ENCODE data around the gene AZIN2. TPM values are rescaled to one million over a fixed set of nuclear protein-coding genes. Genes with fewer than 3 reads are reported as not detected.
"Not testable (repeated sequence)": the region's sequence is repeated elsewhere in the genome, so short reads cannot be mapped to it uniquely, and the experiment has no call there.

The AZIN2 gene
- polyA plus RNA-seq, 6 donors from 2014 or later, result 0.05 to 1.9 (median 0.33) TPM; not detected in 1

GRCh38 chr1:33088119-33088906 lies 7.4 kb downstream of the AZIN2 start:
- Mint-ChIP-seq H3K27me3 (peaks cover 0 to 20% (median under 1%) of the 10 kb centered on the region in 3 donors), H3K4me3 (no peak overlapping the region), H3K9me3 (no peaks in the 10 kb centered on the region), H3K27ac (peak overlapping the region in 2 of 6 donors; percentile 19 to 57), H3K36me3 (no peaks in the 10 kb centered on the region), H3K4me1 (peaks cover 9 to 18% (median 14%) of the 10 kb centered on the region in 3 donors)
- peak; percentile 51 to 63 for ATAC-seq (ENCODE audit: low read depth in 2 of 2)
- no peak for DNase-seq

GRCh38 chr1:33089457-33089856 lies 8.5 kb downstream of the AZIN2 start:
- no peak overlapping the region for H3K4me3 Mint-ChIP-seq
- peaks cover 9 to 18% (median 14%) of the 10 kb centered on the region in 3 donors for H3K4me1 Mint-ChIP-seq
- no peak overlapping the region for H3K27ac Mint-ChIP-seq
- peaks cover 0 to 19% (median 0%) of the 10 kb centered on the region in 3 donors for H3K27me3 Mint-ChIP-seq
- no peak for ATAC-seq (ENCODE audit: low read depth in 2 of 2)
- H3K9me3 Mint-ChIP-seq, result no peaks in the 10 kb centered on the region
- no peak for DNase-seq
- no peaks in the 10 kb centered on the region for H3K36me3 Mint-ChIP-seq

GRCh38 chr1:33092438-33092837 lies 11.5 kb downstream of the AZIN2 start:
- H3K36me3 Mint-ChIP-seq, result no peaks in the 10 kb centered on the region
- ATAC-seq (ENCODE audit: low read depth in 2 of 2), result no peak
- H3K27me3 Mint-ChIP-seq, result peaks cover 0 to 5% (median 0%) of the 10 kb centered on the region in 3 donors
- no peak overlapping the region for H3K27ac Mint-ChIP-seq
- no peak overlapping the region for H3K4me3 Mint-ChIP-seq
- H3K4me1 Mint-ChIP-seq, result peaks cover 9 to 15% (median 11%) of the 10 kb centered on the region in 3 donors
- H3K9me3 Mint-ChIP-seq, result no peaks in the 10 kb centered on the region
- DNase-seq, result no peak

GRCh38 chr1:33093004-33093403 lies 12.1 kb downstream of the AZIN2 start:
- ATAC-seq (ENCODE audit: low read depth in 2 of 2), result no peak
- Mint-ChIP-seq H3K36me3 (no peaks in the 10 kb centered on the region), H3K27me3 (peaks cover 0 to 5% (median 0%) of the 10 kb centered on the region in 3 donors), H3K27ac (no peak overlapping the region), H3K4me3 (no peak overlapping the region), H3K9me3 (no peaks in the 10 kb centered on the region), H3K4me1 (peaks cover 9 to 11% (median 9%) of the 10 kb centered on the region in 3 donors)
- no peak for DNase-seq

GRCh38 chr1:33094486-33094885 lies 13.5 kb downstream of the AZIN2 start:
- Mint-ChIP-seq H3K27me3 (peaks cover 0 to 5% (median 0%) of the 10 kb centered on the region in 3 donors), H3K4me3 (no peak overlapping the region), H3K27ac (no peak overlapping the region), H3K9me3 (no peaks in the 10 kb centered on the region), H3K4me1 (peaks cover 3 to 7% (median 4%) of the 10 kb centered on the region in 3 donors), H3K36me3 (no peaks in the 10 kb centered on the region)
- DNase-seq, result no peak
- ATAC-seq (ENCODE audit: low read depth in 2 of 2), result no peak

GRCh38 chr1:33094971-33095604 lies 14.1 kb downstream of the AZIN2 start:
- peaks cover 0 to 5% (median 0%) of the 10 kb centered on the region in 3 donors for H3K27me3 Mint-ChIP-seq
- DNase-seq (no peak), ATAC-seq (ENCODE audit: low read depth in 2 of 2) (no peak)
- H3K36me3 Mint-ChIP-seq, result no peaks in the 10 kb centered on the region
- H3K4me3 Mint-ChIP-seq, result peak overlapping the region in 1 of 8 donors; percentile 44
- H3K9me3 Mint-ChIP-seq, result no peaks in the 10 kb centered on the region
- H3K27ac Mint-ChIP-seq, result no peak overlapping the region
- H3K4me1 Mint-ChIP-seq, result peaks cover 6 to 11% (median 7%) of the 10 kb centered on the region in 3 donors

GRCh38 chr1:33096363-33097005 lies 15.5 kb downstream of the AZIN2 start:
- ATAC-seq (ENCODE audit: low read depth in 2 of 2) (no peak), DNase-seq (no peak)
- Mint-ChIP-seq H3K4me3 (no peak overlapping the region), H3K27me3 (peaks cover 0 to 5% (median 0%) of the 10 kb centered on the region in 3 donors), H3K4me1 (peaks cover 6 to 11% (median 7%) of the 10 kb centered on the region in 3 donors), H3K9me3 (no peaks in the 10 kb centered on the region), H3K36me3 (no peaks in the 10 kb centered on the region), H3K27ac (no peak overlapping the region)

GRCh38 chr1:33097137-33097611 lies 16.2 kb downstream of the AZIN2 start:
- Mint-ChIP-seq H3K27me3 (peaks cover 0 to 5% (median 1%) of the 10 kb centered on the region in 3 donors), H3K9me3 (no peaks in the 10 kb centered on the region), H3K4me3 (no peak overlapping the region), H3K27ac (peak overlapping the region in 1 of 6 donors; percentile 47), H3K36me3 (no peaks in the 10 kb centered on the region), H3K4me1 (peaks cover 6 to 11% (median 7%) of the 10 kb centered on the region in 3 donors)
- DNase-seq (no peak), ATAC-seq (ENCODE audit: low read depth in 2 of 2) (no peak)

GRCh38 chr1:33097762-33098161 lies 16.8 kb downstream of the AZIN2 start:
- ATAC-seq (ENCODE audit: low read depth in 2 of 2) (no peak), DNase-seq (no peak)
- no peaks in the 10 kb centered on the region for H3K36me3 Mint-ChIP-seq
- H3K4me3 Mint-ChIP-seq, result no peak overlapping the region
- H3K27me3 Mint-ChIP-seq, result peaks cover 0 to 7% (median 7%) of the 10 kb centered on the region in 3 donors
- no peaks in the 10 kb centered on the region for H3K9me3 Mint-ChIP-seq
- peaks cover 6 to 11% (median 7%) of the 10 kb centered on the region in 3 donors for H3K4me1 Mint-ChIP-seq
- no peak overlapping the region for H3K27ac Mint-ChIP-seq

GRCh38 chr1:33098371-33098770 lies 17.4 kb downstream of the AZIN2 start:
- ATAC-seq (ENCODE audit: low read depth in 2 of 2) (no peak), DNase-seq (no peak)
- H3K4me3 Mint-ChIP-seq, result no peak overlapping the region
- H3K27ac Mint-ChIP-seq, result peak overlapping the region in 1 of 6 donors; percentile 81
- H3K9me3 Mint-ChIP-seq, result no peaks in the 10 kb centered on the region
- H3K36me3 Mint-ChIP-seq, result no peaks in the 10 kb centered on the region
- H3K4me1 Mint-ChIP-seq, result peaks cover 6 to 11% (median 7%) of the 10 kb centered on the region in 3 donors
- peaks cover 0 to 13% (median 13%) of the 10 kb centered on the region in 3 donors for H3K27me3 Mint-ChIP-seq

- Mint-ChIP-seq H3K36me3 (no peaks in the 10 kb centered on the region), H3K27ac (peak overlapping the region in 3 of 6 donors; percentile 28 to 81 (median 44)), H3K4me1 (peaks cover 6 to 11% (median 7%) of the 10 kb centered on the region in 3 donors), H3K4me3 (peak overlapping the region in 3 of 8 donors; percentile 20 to 85 (median 30)), H3K27me3 (peaks cover 0 to 15% (median 11%) of the 10 kb centered on the region in 3 donors), H3K9me3 (no peaks in the 10 kb centered on the region)
- DNase-seq (no peak), ATAC-seq (ENCODE audit: low read depth in 2 of 2) (peak; percentile 58 to 68)
Observed at GRCh38 chr1:33099290-33100118, 18.6 kb downstream of the AZIN2 start.

- H3K27ac Mint-ChIP-seq; H3K4me1 Mint-ChIP-seq; ATAC-seq (ENCODE audit: low read depth in 2 of 2); DNase-seq; H3K36me3 Mint-ChIP-seq; H3K4me3 Mint-ChIP-seq; H3K9me3 Mint-ChIP-seq: not testable (repeated sequence)
- H3K27me3 Mint-ChIP-seq, result peaks cover 0 to 15% (median 9%) of the 10 kb centered on the region in 3 donors
Observed at GRCh38 chr1:33100119-33100415, 19.1 kb downstream of the AZIN2 start.

GRCh38 chr1:33110477-33110876 lies 29.5 kb downstream of the AZIN2 start:
- ATAC-seq (ENCODE audit: low read depth in 2 of 2), result no peak
- Mint-ChIP-seq H3K36me3 (peaks cover 0 to 16% of the 10 kb centered on the region in 2 donors), H3K27ac (no peak overlapping the region), H3K4me1 (no peaks in the 10 kb centered on the region), H3K27me3 (peaks cover 16 to 33% (median 16%) of the 10 kb centered on the region in 3 donors), H3K4me3 (no peak overlapping the region), H3K9me3 (peaks cover 0 to 18% (median 7%) of the 10 kb centered on the region in 7 donors)
- DNase-seq, result no peak
